Spleen (tissue), 11 donors: ENCODE data around the gene GPR148. TPM values are rescaled to one million over a fixed set of nuclear protein-coding genes. Genes with fewer than 3 reads are reported as not detected.

Experiments used
- DNase-seq: peaks from one replicate; pipeline ENCODE4 v3.0.0-alpha.2; 2020
- H3K27ac ChIP-seq, 8 donors: fragments of 200-600 bp; sonication (generic) in 7 of 8; 1 replicate in 4 of 8; 2 replicates in 4 of 8; pipeline versions ENCODE4 v1.5.0 to v1.8.0; 2016 to 2021; ENCODE audit warnings: inconsistent platforms in 4 of 8, mild to moderate bottlenecking in 4 of 8, moderate library complexity in 1 of 8
- H3K27me3 ChIP-seq, 7 donors: fragments of 200-600 bp; sonication (generic) in 6 of 7; replicated peaks in 1 of 7; 1 replicate in 4 of 7; 2 replicates in 3 of 7; pipeline versions ENCODE4 v1.5.0 to v1.8.0; 2016 to 2021; ENCODE audit warnings: inconsistent platforms in 3 of 7, mild to moderate bottlenecking in 1 of 7
- H3K36me3 ChIP-seq, 6 donors: fragments of 200-600 bp; sonication (generic) in 5 of 6; 1 replicate in 4 of 6; 2 replicates in 2 of 6; pipeline versions ENCODE4 v1.5.0 to v1.8.0; 2016 to 2021; ENCODE audit warnings: inconsistent platforms in 2 of 6
- H3K4me1 ChIP-seq, 6 donors: fragments of 200-600 bp; sonication (generic) in 5 of 6; 1 replicate in 3 of 6; 2 replicates in 3 of 6; pipeline versions ENCODE4 v1.5.0 to v1.8.0; 2016 to 2021; ENCODE audit warnings: inconsistent platforms in 3 of 6
- H3K4me3 ChIP-seq, 8 donors: fragments of 200-600 bp; sonication (generic) in 7 of 8; 1 replicate in 4 of 8; 2 replicates in 4 of 8; pipeline versions ENCODE4 v1.5.0 to v1.8.0; 2016 to 2021; ENCODE audit warnings: inconsistent platforms in 4 of 8, mild to moderate bottlenecking in 4 of 8, moderate library complexity in 2 of 8
- H3K9me3 ChIP-seq, 8 donors: fragments of 200-600 bp; sonication (generic) in 7 of 8; 1 replicate in 4 of 8; 2 replicates in 4 of 8; pipeline versions ENCODE4 v1.5.0 to v1.8.0; 2016 to 2021; ENCODE audit warnings: inconsistent platforms in 4 of 8
- CTCF ChIP-seq, 11 experiments: fragments of 200-600 bp in 7 of 11; fragments of 450-650 bp in 4 of 11; sonication (generic) in 4 of 11; IDR thresholded peaks in 8 of 11; conservative IDR thresholded peaks in 3 of 11; 1 replicate in 7 of 11; 2 replicates in 4 of 11; pipeline versions ENCODE4 v1.4.0 to v1.8.0; 2016 to 2021; ENCODE audit warnings: antibody characterized with exemption in 11 of 11, inconsistent platforms in 4 of 11, mild to moderate bottlenecking in 1 of 11
- POLR2A ChIP-seq, 3 donors: fragments of 450-650 bp; IDR thresholded peaks; one replicate each; pipeline ENCODE4 v1.5.1; 2017; ENCODE audit warnings: antibody characterized with exemption in 3 of 3, mild to moderate bottlenecking in 1 of 3
- POLR2AphosphoS5 ChIP-seq, 3 donors: sonication (generic); formaldehyde crosslinking; IDR thresholded peaks; one replicate each; pipeline ENCODE4 v1.5.1; 2017; ENCODE audit warnings: antibody characterized with exemption in 3 of 3
- WGBS, 5 donors: extraction: QIAGEN DNeasy Blood & Tissue Kit in 3 of 5; methylation state at CpG; one replicate each; pipeline versions ENCODE4 v1.1.5 to v1.1.7; 2013 to 2018; 5-methylcytosine and 5-hydroxymethylcytosine counted together
- intact Hi-C: fragments of 100-400 bp; cut with DNase I; formaldehyde crosslinking; loops from one replicate; pipeline ENCODE4 v1.15.0; 2023; ENCODE audit warnings: low total_unique reads
- polyA plus RNA-seq, 3 donors: library from polyadenylated mRNA; stranded (reverse); fragments of 200-250 nt; gene quantifications; one replicate each; pipeline ENCODE4 v1.2.1, GENCODE V29; 2013
- total RNA-seq, 7 donors: library from RNA; depleted of rRNA in 3 of 7; stranded (reverse); fragments of >200 nt in 3 of 7; fragmentation: NEBNext Ultra II Directional in 4 of 7; extraction: Animal tissue kit (Norgen Biotek cat#: 25700) in 4 of 7; gene quantifications; one replicate each; pipeline versions ENCODE4 v1.1.0 to v1.2.1, GENCODE V29; 2016 to 2021
- donor health status: healthy with polysubstance abuse.
- donor health status: DM: no; HTN: no; CAD: no; lungs with moderate emphysema.
- donor health status: DM: no; HTN: no; CAD: no.
- donor health status: Bipolar disorder and iron deficiency.
- donor health status: healthy.
- donor health status: DM: no; HTN: no; CAD: no.
- donor health status: DM: yes; HTN: yes; CAD: no.

The GPR148 gene
- total and polyA plus RNA-seq, 10 donors, result not detected

DNA sequence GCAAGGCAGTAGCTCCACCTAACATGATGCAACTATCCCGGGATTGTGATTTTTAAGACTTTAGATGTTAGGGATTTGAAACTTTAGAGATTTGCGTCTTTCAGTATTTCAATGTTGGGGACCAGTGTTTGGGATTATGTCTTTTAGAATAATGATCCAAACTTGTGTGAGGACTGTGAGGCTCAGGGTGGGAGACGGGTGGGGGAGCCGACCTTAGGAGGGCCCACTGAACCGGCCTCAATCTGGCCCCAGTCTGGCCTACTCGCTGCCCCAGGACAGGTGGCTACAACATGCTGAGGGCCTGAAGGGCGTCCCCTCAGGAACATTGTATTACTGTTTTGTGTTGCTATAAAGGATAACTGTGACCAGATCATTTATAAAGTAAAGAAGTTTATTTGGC lies 37.2 kb downstream of the GPR148 start:
- Histone ChIP-seq H3K9me3 (no peaks in the 10 kb centered on the region), H3K4me3 (no peak overlapping the region), H3K27ac (no peak overlapping the region), H3K27me3 (peaks cover 0 to 57% (median 4%) of the 10 kb centered on the region in 7 donors), H3K4me1 (no peaks in the 10 kb centered on the region), H3K36me3 (no peaks in the 10 kb centered on the region)
- intact Hi-C loops, result no loop called here
- peak; percentile 47 for DNase-seq
- 87 to 94% (median 92%) methylated on average over 7 of the region's 7 CpGs for whole genome bisulfite sequencing, 5 donors
- TF ChIP-seq POLR2AphosphoS5 (IDR thresholded peaks at IDR 0.05) (no peak), POLR2A (IDR thresholded peaks at IDR 0.05) (no peak), CTCF (IDR thresholded peaks at IDR 0.05 in 8 of 11, conservative IDR thresholded peaks at IDR 0.05 in 3 of 11) (no peak)

GRCh38 chr2:130766711-130767407 lies 38.0 kb downstream of the GPR148 start:
- H3K4me1 ChIP-seq, result no peaks in the 10 kb centered on the region
- no peaks in the 10 kb centered on the region for H3K9me3 ChIP-seq
- 69 to 79% (median 77%) methylated on average over 11 to 12 of the region's 12 CpGs for WGBS, 5 donors
- no peak overlapping the region for H3K27ac ChIP-seq
- no peak for TF ChIP-seq POLR2A (IDR thresholded peaks at IDR 0.05)
- TF ChIP-seq POLR2AphosphoS5 (IDR thresholded peaks at IDR 0.05), result no peak
- no peak for TF ChIP-seq CTCF (IDR thresholded peaks at IDR 0.05 in 8 of 11, conservative IDR thresholded peaks at IDR 0.05 in 3 of 11)
- H3K4me3 ChIP-seq, result no peak overlapping the region
- intact Hi-C loops, result no loop called here
- peak; percentile 37 for DNase-seq
- peaks cover 0 to 48% (median 4%) of the 10 kb centered on the region in 7 donors for H3K27me3 ChIP-seq
- H3K36me3 ChIP-seq, result no peaks in the 10 kb centered on the region

GRCh38 chr2:130767408-130767775 lies 38.5 kb downstream of the GPR148 start:
- Histone ChIP-seq H3K27me3 (peaks cover 0 to 43% (median 4%) of the 10 kb centered on the region in 7 donors), H3K36me3 (no peaks in the 10 kb centered on the region), H3K4me1 (no peaks in the 10 kb centered on the region), H3K4me3 (no peak overlapping the region), H3K27ac (no peak overlapping the region), H3K9me3 (peaks cover 0 to under 1% (median 0%) of the 10 kb centered on the region in 8 donors)
- DNase-seq, result peak; percentile 31
- TF ChIP-seq POLR2A (IDR thresholded peaks at IDR 0.05) (no peak), POLR2AphosphoS5 (IDR thresholded peaks at IDR 0.05) (no peak), CTCF (IDR thresholded peaks at IDR 0.05 in 8 of 11, conservative IDR thresholded peaks at IDR 0.05 in 3 of 11) (no peak)
- 58 to 72% (median 66%) methylated on average over 6 to 7 of the region's 7 CpGs for WGBS, 5 donors
- intact Hi-C loops, result no loop called here

- Histone ChIP-seq H3K27ac (no peak overlapping the region), H3K27me3 (peaks cover 0 to 34% (median 4%) of the 10 kb centered on the region in 7 donors), H3K9me3 (peaks cover 0 to 7% (median 0%) of the 10 kb centered on the region in 8 donors), H3K36me3 (no peaks in the 10 kb centered on the region), H3K4me3 (no peak overlapping the region), H3K4me1 (no peaks in the 10 kb centered on the region)
- DNase-seq, result peak; percentile 73
- TF ChIP-seq CTCF (IDR thresholded peaks at IDR 0.05 in 8 of 11, conservative IDR thresholded peaks at IDR 0.05 in 3 of 11) (no peak), POLR2AphosphoS5 (IDR thresholded peaks at IDR 0.05) (no peak), POLR2A (IDR thresholded peaks at IDR 0.05) (no peak)
- 79 to 87% (median 85%) methylated on average over 11 to 17 of the region's 17 CpGs for WGBS, 5 donors
- intact Hi-C loops, result no loop called here
Measured at GRCh38 chr2:130768191-130768855, 39.5 kb downstream of the GPR148 start.
